Epithelial cell of prostate (primary cell): Measurements from ENCODE around the gene PLCB3.
"Not testable (repeated sequence)": the region's sequence is repeated elsewhere in the genome, so short reads cannot be mapped to it uniquely, and the experiment has no call there.

ENCODE experiments used
- DNase-seq: peaks from one replicate; pipeline ENCODE4 v3.0.0-alpha.2; 2011; ENCODE audit warnings: low read depth, low spot score
- H3K27ac ChIP-seq: fragments of 450-650 bp; 2 replicates; pipeline ENCODE4 v1.5.1; 2017; ENCODE audit warnings: mild to moderate bottlenecking

PLCB3 gene

GRCh38 chr11:64233913-64234586 lies 17.3 kb upstream of the PLCB3 start, which contains the start of gene VEGFB:
Gene VEGFB (plus strand): TSS chr11:64234584. CDS start chr11:64234834, 250 bp downstream.
- no peak for DNase-seq
- peak within 1 kb of the TSS; percentile 12 for H3K27ac ChIP-seq

- H3K27ac ChIP-seq, result peak overlapping the region; percentile 12
- no peak for DNase-seq
These were observed 16.5 kb upstream of the PLCB3 start for GRCh38 chr11:64234647-64235379.

DNA sequence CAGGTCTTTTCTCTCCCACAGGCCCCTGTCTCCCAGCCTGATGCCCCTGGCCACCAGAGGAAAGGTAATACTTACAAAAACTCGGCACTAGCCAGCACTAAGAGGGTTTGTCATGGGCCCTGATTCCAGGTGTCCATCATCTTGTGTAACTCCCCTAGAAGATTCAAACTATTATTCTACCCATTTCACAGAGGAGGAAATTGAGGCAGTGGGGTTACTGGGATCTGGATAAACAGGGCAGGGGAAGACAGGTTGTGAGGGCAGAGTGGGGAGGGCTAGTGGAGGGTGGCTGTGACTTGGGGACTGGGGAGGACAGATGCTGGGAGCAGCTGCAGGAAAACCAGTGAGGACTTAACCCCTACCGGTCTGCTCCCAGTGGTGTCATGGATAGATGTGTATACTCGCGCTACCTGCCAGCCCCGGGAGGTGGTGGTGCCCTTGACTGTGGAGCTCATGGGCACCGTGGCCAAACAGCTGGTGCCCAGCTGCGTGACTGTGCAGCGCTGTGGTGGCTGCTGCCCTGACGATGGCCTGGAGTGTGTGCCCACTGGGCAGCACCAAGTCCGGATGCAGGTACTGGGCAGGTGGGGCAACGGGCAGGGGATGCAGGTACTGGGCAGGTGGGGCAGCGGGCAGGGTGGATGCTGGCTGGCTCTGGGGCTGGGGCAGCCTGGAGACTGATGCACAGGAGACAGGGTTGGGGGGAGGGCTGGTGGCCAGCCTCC lies 15.7 kb upstream of the PLCB3 start:
- DNase-seq, result no peak
- no peak overlapping the region for H3K27ac ChIP-seq

DNA sequence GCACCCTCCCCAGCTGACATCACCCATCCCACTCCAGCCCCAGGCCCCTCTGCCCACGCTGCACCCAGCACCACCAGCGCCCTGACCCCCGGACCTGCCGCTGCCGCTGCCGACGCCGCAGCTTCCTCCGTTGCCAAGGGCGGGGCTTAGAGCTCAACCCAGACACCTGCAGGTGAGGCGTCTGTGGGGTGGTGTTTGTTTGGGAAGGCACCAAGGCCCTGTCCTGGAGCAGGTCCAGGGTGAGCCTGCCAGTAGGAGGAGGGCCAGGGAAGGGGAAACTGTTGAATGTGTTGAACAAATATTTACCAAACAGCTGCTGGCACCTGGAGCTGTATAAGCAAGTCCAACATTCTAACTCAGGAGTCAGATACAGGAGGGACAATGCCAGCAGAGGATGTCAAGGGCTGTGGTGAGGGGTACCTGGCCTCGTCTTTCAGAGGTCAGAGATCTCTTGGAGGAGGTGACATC lies 13.8 kb upstream of the PLCB3 start:
- no peak for DNase-seq
- H3K27ac ChIP-seq, result peak overlapping the region; percentile 99

- DNase-seq, result no peak
- peak overlapping the region; percentile 99 for H3K27ac ChIP-seq
These were observed 13.3 kb upstream of the PLCB3 start for GRCh38 chr11:64238076-64238475.

DNA sequence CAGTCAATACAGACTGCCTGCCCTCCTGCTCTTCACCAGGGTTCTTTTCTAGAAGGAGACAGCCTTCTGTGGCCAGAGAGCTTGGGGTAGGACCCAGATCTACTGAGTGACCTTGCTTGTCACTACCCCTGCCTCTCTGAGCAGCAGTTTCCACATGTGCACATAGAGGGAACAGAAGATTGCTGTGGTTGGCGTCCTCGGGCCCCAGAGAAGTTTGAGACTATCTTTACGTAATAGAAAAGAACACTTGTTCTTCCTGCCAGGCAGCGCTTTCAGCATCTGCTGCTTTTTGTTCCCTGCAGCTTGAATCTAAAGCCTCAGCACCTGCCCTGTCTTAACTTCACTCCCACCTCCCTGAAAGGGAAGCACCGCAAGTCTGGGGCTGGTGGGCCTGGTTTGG lies 12.3 kb upstream of the PLCB3 start:
- H3K27ac ChIP-seq, result peak overlapping the region; percentile 99
- no peak for DNase-seq

DNA sequence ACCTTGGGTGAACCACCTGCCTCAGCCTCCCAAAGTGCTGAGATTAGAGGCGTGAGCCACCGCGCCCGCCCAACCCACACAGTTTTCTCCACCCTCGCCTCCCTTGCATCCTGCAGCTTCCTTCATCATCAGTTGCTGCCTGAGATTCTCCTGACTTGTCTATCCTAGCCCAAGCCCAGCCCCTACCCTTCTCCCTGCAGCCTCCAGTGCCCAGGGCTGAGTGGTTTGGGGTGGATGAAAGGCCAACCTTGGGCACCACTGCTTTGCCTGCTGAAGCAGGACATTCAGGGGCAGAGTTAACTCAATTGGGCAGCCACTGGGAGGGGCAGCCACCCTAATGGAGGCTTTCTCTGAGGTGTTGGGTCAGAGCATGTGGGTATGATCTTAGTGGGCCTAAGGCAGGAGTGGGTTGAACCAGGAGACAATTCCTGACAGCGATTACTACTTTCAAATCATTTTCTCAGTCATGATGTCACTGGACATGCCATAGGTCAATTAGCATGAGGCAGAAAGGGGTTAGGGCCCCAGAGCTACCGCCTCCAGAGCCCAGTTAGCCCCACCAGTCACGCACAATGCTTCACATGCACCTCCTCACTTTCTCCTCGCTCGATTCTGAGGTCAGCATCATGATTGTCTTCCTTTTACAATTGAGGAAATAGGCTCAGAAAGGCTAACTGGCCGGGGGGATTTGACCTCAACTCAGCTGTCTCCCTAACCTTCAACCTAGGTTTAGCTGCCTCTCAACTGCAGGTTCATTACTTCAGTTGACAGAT lies 11.5 kb upstream of the PLCB3 start:
- DNase-seq, result no peak
- H3K27ac ChIP-seq, result peak overlapping the region; percentile 99

- peak; percentile 95 for DNase-seq
- H3K27ac ChIP-seq, result peak within 1 kb of the TSS; percentile 99
These were observed 10.7 kb upstream of the PLCB3 start, which contains the start of gene FKBP2 for GRCh38 chr11:64240435-64241240. Gene FKBP2 (plus strand): TSS chr11:64241095. CDS start chr11:64242388, 1,293 bp downstream.

DNA sequence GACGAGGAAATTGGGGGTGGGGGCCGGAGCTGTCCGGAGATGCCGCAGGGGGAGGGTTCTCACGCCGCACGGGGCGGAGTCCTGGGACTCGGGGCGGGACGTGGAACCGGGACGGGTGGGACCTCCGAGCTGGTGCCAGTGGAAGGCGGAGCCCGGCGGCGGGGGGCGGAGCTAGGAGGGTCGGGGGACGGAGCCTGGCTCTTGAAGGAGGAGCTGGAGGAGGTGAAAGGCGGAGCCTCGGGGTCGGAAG lies 10.2 kb upstream of the PLCB3 start:
- DNase-seq, result peak; percentile 93
- peak overlapping the region; percentile 99 for H3K27ac ChIP-seq

- peak overlapping the region; percentile 99 for H3K27ac ChIP-seq
- DNase-seq, result no peak
These were observed 9.6 kb upstream of the PLCB3 start for GRCh38 chr11:64241491-64242374.

DNA sequence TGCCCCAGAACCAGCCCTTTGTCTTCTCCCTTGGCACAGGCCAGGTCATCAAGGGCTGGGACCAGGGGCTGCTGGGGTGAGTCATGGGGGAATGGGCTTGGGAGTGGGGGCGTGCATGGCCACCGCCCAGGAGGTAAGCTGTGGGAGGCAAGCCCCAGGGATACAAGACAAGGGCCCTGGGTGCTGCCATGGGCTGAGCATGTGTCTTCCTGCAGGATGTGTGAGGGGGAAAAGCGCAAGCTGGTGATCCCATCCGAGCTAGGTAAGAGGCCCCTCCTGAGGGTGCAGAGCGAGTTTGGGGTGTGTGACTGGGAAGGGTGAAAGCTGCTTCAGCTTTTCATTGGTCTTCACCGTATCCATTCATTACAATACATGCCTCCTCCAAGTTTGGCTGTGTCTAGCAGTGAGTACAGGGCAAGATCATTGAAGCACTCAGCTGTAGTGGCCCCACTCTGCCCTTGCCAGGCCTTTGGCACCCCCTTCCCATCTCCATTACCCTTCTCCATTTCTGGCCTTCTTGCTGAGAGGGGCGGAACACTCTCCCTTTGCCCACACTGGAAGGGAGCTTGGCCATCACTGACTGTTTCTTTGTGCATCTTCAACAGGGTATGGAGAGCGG lies 8.0 kb upstream of the PLCB3 start:
- H3K27ac ChIP-seq, result peak overlapping the region; percentile 99
- DNase-seq, result no peak

GRCh38 chr11:64244107-64244506 lies 7.2 kb upstream of the PLCB3 start:
- no peak for DNase-seq
- peak overlapping the region; percentile 99 for H3K27ac ChIP-seq

DNA sequence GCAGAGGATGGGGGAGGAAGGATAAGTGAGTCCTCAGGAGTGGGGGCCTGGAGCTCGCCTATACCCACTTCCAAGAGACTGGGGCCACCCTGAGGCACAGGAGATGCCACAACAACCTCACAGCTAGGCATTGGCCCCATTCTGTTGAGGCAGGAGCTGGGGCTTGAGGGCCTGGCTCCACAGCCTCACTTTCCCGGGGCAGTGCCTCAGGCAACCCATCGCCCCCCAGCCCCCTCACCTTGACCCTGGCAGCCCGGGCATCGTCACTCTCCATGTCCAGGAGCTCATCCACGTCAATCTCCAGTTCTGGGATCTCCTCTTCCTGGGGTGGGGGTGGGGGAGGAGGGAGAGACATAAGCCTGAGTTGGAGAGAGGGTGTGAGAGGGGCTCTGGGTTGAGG lies 6.4 kb upstream of the PLCB3 start:
- DNase-seq, result no peak
- H3K27ac ChIP-seq, result peak overlapping the region; percentile 99

DNA sequence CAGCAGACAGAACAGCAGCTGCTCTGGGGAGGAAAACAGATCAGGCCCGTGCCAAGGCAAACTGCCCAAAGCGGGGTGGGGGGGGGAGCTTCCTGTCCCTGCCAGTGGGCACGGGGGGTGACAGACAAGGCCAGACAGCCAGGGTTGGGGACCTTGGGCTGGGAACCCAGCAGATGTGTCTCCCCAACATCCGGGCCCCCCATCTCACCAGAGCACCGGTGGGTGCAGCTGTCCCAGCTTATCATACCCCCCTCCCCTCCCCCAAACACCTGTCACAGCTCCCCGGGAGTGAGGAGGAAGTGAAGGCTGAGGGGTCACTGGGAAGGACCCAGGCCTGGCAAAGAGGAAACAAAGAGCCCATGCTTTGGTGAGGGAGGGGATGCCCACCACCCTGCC lies 5.9 kb upstream of the PLCB3 start:
- DNase-seq, result no peak
- H3K27ac ChIP-seq, result peak overlapping the region; percentile 99

GRCh38 chr11:64245797-64246620 lies 5.3 kb upstream of the PLCB3 start:
- H3K27ac ChIP-seq, result peak overlapping the region; percentile 99
- peak; percentile 95 for DNase-seq

DNA sequence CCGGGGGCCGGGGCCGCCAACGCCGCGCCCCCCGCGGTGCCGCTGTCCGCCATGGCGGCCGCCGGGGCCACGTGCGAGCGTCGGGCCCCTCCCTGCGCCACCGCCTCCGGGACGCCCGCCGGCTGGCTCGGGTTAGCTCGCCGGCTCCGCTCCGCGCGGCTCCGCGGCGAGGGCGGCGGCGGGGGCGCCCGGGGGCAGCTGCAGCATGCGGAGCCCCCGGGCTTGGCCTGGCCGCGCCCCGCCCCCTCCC lies 4.8 kb upstream of the PLCB3 start:
- peak overlapping the region; percentile 99 for H3K27ac ChIP-seq
- DNase-seq, result not testable (repeated sequence)

DNA sequence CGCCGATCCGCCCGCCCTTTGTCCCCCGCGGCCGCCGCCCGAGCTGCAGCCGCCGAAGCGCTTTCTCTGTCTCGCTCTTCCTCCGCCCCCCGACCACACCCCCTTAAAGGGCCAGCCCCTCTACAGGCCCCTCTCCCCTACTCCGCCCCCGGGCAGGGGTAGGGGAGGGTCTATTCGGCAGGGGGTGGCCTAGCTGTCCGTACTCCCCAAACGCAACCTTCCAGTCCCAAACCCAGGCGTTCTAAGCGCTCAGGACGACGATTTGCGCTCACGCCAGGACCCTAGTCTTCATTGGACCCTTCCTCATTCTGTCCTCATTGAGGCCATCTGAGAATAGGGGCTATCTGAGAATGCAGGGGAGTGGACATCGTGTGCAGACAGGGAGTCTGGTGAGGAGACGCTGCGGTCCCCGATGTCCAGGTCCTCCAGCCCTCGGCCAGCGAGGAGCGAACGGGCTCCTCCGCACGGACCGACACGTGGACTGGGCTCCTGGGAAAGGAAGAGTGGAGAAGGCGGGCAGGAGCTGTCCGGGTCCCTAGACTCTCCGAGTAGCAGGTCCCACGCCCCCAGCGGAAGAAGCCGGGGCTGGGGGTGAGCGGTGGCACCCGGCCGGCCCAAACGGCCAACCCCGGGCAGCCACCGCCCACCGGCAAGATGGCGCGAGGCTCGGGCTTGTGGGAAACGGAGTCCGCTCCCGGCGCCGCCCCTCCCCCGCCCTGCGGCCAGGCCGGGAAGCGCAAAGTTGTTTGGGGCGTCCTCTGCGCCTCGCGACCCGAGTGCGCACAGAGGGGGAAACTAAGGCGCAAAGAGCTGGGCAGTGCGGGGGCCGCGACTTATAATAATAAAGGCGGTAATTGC lies 4.2 kb upstream of the PLCB3 start, which contains the start of gene PPP1R14B:
Gene PPP1R14B (minus strand): TSS at position 73 of the 858 bp plus-strand sequence. CDS start 270 bp downstream, outside the sequence.
- no peak for DNase-seq
- H3K27ac ChIP-seq, result peak within 1 kb of the TSS; percentile 99
